ENCODE measurements around the gene FLAD1. TPM values are rescaled to one million over a fixed set of nuclear protein-coding genes. Genes with fewer than 3 reads are reported as not detected.

Gene FLAD1
- total RNA-seq, 1 donor from 2014 or later: 20.6 TPM

GRCh38 chr1:154987326-154987725 is 4.2 kb downstream of the FLAD1 start:
- TF ChIP-seq POLR2A (IDR thresholded peaks at IDR 0.05): no peak
- no peak for TF ChIP-seq CTCF (IDR thresholded peaks at IDR 0.05)
- TF ChIP-seq POLR2AphosphoS5 (IDR thresholded peaks at IDR 0.05; ENCODE audit: insufficient read depth in 1 of 2, low read depth in 1 of 2): no peak
- no peak for DNase-seq (ENCODE audit: extremely low spot score in 2 of 2)
- Histone ChIP-seq H3K4me1 (peaks cover 28% of the 10 kb centered on the region), H3K4me3 (no peak overlapping the region), H3K27me3 (no peaks in the 10 kb centered on the region), H3K9me3 (no peaks in the 10 kb centered on the region), H3K27ac (no peak overlapping the region), H3K36me3 (peaks cover 0 to 18% of the 10 kb centered on the region in 2 donors)
- intact Hi-C loops (cut with DNase I): no loop called here

- peaks cover 0 to 18% of the 10 kb centered on the region in 2 donors for H3K36me3 ChIP-seq
- no peak overlapping the region for H3K4me3 ChIP-seq
- H3K27me3 ChIP-seq: no peaks in the 10 kb centered on the region
- intact Hi-C loops (cut with DNase I): no loop called here
- peaks cover 23% of the 10 kb centered on the region for H3K4me1 ChIP-seq
- H3K9me3 ChIP-seq: no peaks in the 10 kb centered on the region
- TF ChIP-seq POLR2AphosphoS5 (IDR thresholded peaks at IDR 0.05; ENCODE audit: insufficient read depth in 1 of 2, low read depth in 1 of 2) (no peak), CTCF (IDR thresholded peaks at IDR 0.05) (no peak), POLR2A (IDR thresholded peaks at IDR 0.05) (no peak)
- DNase-seq (ENCODE audit: extremely low spot score in 2 of 2): no peak
- H3K27ac ChIP-seq: no peak overlapping the region
Observed at GRCh38 chr1:154988058-154988954, 5.2 kb downstream of the FLAD1 start.

- H3K9me3 ChIP-seq: no peaks in the 10 kb centered on the region
- intact Hi-C loops (cut with DNase I): no loop called here
- peaks cover 0 to 18% of the 10 kb centered on the region in 2 donors for H3K36me3 ChIP-seq
- H3K4me1 ChIP-seq: peaks cover 13% of the 10 kb centered on the region
- DNase-seq (ENCODE audit: extremely low spot score in 2 of 2): no peak
- no peak overlapping the region for H3K27ac ChIP-seq
- no peaks in the 10 kb centered on the region for H3K27me3 ChIP-seq
- H3K4me3 ChIP-seq: no peak overlapping the region
- TF ChIP-seq CTCF (IDR thresholded peaks at IDR 0.05) (no peak), POLR2AphosphoS5 (IDR thresholded peaks at IDR 0.05; ENCODE audit: insufficient read depth in 1 of 2, low read depth in 1 of 2) (no peak), POLR2A (IDR thresholded peaks at IDR 0.05) (no peak)
Observed at GRCh38 chr1:154989195-154989860, 6.2 kb downstream of the FLAD1 start.

- intact Hi-C loops (cut with DNase I): no loop called here
- no peak overlapping the region for H3K27ac ChIP-seq
- H3K9me3 ChIP-seq: no peaks in the 10 kb centered on the region
- H3K4me3 ChIP-seq: no peak overlapping the region
- H3K4me1 ChIP-seq: peaks cover 7% of the 10 kb centered on the region
- peaks cover 0 to 18% of the 10 kb centered on the region in 2 donors for H3K36me3 ChIP-seq
- DNase-seq (ENCODE audit: extremely low spot score in 2 of 2): no peak
- no peak for TF ChIP-seq CTCF (IDR thresholded peaks at IDR 0.05)
- TF ChIP-seq POLR2A (IDR thresholded peaks at IDR 0.05): no peak
- TF ChIP-seq POLR2AphosphoS5 (IDR thresholded peaks at IDR 0.05; ENCODE audit: insufficient read depth in 1 of 2, low read depth in 1 of 2): no peak
- H3K27me3 ChIP-seq: no peaks in the 10 kb centered on the region
Observed at GRCh38 chr1:154990276-154990675, 7.1 kb downstream of the FLAD1 start.
